ENCODE results near the gene SNCA.

The SNCA gene

DNA sequence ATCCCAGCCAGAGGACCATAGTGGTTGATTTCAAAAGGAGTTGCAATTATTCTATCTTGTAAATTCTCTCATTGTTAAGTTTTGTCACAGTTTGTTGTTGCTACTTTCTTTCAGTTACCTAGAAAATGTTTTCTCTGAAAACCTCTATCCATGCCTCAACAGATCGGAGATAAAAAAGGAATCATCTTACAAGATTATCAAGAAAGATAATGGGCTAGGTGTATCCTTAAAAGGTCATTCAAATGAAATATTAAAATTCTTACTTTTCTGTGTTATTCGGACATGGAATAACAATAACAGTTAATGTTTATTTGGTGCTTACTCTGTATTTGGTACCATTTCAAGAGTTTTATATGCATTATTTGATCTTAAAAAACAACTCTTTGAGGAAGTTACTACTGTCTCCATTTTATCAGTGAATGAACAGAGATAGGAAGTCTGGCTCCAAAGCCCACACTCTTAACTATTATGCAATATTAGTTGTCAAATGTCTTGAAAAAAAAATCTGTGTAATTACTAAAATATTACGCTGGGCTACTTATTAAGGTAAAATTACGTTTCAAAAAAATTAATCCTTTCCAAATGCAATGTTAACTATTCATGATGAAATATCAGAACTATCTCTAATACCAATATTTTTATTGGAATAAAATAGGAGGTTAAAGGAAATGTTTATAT lies 97.5 kb downstream of the SNCA start:
- H3K4me3 ChIP-seq (ENCODE audit: low read depth, low read length): no peak overlapping the region
- DNase-seq (ENCODE audit: low read depth): no peak
- TF ChIP-seq CTCF (IDR thresholded peaks at IDR 0.05; ENCODE audit: control insufficient read depth, extremely low read depth, insufficient read depth): no peak

DNA sequence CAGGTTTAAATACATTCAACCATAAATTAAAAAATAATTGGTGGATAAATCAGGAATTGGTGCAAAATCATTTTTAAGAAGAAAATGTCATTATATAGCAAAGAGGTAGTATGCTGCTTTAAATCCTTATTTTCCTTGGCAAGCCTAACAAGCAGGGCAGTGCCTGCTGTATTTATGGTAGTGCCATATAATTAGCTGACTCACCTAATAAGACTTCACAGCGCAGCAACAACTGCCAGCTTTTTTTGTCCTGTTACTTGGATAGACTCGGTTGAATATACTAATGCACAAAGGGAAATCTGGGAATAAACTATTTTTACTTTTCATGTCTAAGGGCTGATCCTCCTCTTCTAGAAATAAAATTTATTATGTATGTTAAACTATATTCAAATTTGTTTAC lies 99.1 kb downstream of the SNCA start:
- H3K4me3 ChIP-seq (ENCODE audit: low read depth, low read length): no peak overlapping the region
- TF ChIP-seq CTCF (IDR thresholded peaks at IDR 0.05; ENCODE audit: control insufficient read depth, extremely low read depth, insufficient read depth): no peak
- no peak for DNase-seq (ENCODE audit: low read depth)

GRCh38 chr4:89733946-89734345 lies 103.0 kb downstream of the SNCA start:
- no peak overlapping the region for H3K4me3 ChIP-seq (ENCODE audit: low read depth, low read length)
- TF ChIP-seq CTCF (IDR thresholded peaks at IDR 0.05; ENCODE audit: control insufficient read depth, extremely low read depth, insufficient read depth): no peak
- no peak for DNase-seq (ENCODE audit: low read depth)

DNA sequence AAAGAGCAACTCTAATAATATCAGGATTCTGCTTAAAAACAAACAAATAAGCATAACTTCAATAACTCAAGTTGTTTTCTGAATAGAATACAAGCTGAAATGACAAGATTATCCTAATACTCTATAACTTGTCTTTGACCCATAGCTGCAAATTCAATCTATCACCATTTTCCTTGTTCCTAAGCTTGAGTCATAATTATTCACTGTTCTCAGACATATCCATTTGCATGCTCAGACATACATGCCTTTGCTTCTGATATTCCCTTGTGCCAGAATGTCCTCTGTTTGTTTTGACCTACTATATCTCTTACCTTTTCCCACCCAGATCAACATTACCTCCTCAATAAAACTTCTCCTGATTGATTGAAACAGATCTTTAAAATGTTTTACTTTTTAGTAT lies 109.7 kb downstream of the SNCA start:
- no peak overlapping the region for H3K4me3 ChIP-seq (ENCODE audit: low read depth, low read length)
- DNase-seq (ENCODE audit: low read depth): no peak
- no peak for TF ChIP-seq CTCF (IDR thresholded peaks at IDR 0.05; ENCODE audit: control insufficient read depth, extremely low read depth, insufficient read depth)

GRCh38 chr4:89725268-89725667 lies 111.7 kb downstream of the SNCA start:
- DNase-seq (ENCODE audit: low read depth): no peak
- no peak for TF ChIP-seq CTCF (IDR thresholded peaks at IDR 0.05; ENCODE audit: control insufficient read depth, extremely low read depth, insufficient read depth)
- H3K4me3 ChIP-seq (ENCODE audit: low read depth, low read length): no peak overlapping the region

DNA sequence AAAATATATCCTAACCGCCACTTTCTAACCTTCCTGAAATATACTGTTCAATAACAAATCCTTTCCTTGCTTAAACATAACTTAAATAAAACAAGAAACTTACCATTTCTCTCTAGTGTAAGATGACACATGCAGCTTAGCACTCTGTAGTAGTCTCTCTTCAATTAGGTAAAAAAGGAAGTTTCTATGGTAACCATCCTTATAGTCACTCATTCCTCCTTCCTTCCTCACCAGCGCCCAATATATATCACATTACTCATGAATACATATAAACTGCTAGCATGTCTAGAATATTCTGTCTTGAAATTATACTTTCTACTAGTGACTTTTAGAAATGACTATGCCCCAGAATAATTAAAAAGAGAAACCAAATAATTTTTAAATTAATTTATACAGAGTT lies 112.2 kb downstream of the SNCA start:
- no peak for DNase-seq (ENCODE audit: low read depth)
- H3K4me3 ChIP-seq (ENCODE audit: low read depth, low read length): no peak overlapping the region
- TF ChIP-seq CTCF (IDR thresholded peaks at IDR 0.05; ENCODE audit: control insufficient read depth, extremely low read depth, insufficient read depth): no peak

- no peak overlapping the region for H3K4me3 ChIP-seq (ENCODE audit: low read depth, low read length)
- no peak for TF ChIP-seq CTCF (IDR thresholded peaks at IDR 0.05; ENCODE audit: control insufficient read depth, extremely low read depth, insufficient read depth)
- no peak for DNase-seq (ENCODE audit: low read depth)
Measured at GRCh38 chr4:89723096-89723495, 113.9 kb downstream of the SNCA start.
